Prostate gland (tissue), 2 donors: Measurements from ENCODE around the gene CCL14. TPM values are rescaled to one million over a fixed set of nuclear protein-coding genes. Genes with fewer than 3 reads are reported as not detected.

Experiments used
- DNase-seq: peaks from one replicate; pipeline ENCODE4 v3.0.0-alpha.2; 2019; ENCODE audit warnings: low spot score
- H3K27ac ChIP-seq, 2 donors: fragments of 200-600 bp; sonication (generic); 2 replicates each; pipeline ENCODE4 v1.5.1; 2017 to 2019
- H3K27me3 ChIP-seq: fragments of 200-600 bp; sonication (generic); replicated peaks from 2 replicates; pipeline ENCODE4 v1.5.1; 2019; ENCODE audit not compliant: insufficient read depth
- H3K36me3 ChIP-seq, 2 donors: fragments of 200-600 bp; sonication (generic); 1 replicate in 1 of 2; 2 replicates in 1 of 2; pipeline versions ENCODE4 v1.5.1 to v1.8.1; 2017 to 2019
- H3K4me1 ChIP-seq: fragments of 200-600 bp; sonication (generic); replicated peaks from 2 replicates; pipeline ENCODE4 v1.5.1; 2019
- H3K4me3 ChIP-seq, 2 donors: fragments of 200-600 bp; sonication (generic); 2 replicates each; pipeline ENCODE4 v1.5.1; 2017 to 2019
- H3K9me3 ChIP-seq: fragments of 200-600 bp; sonication (generic); 2 replicates; pipeline ENCODE4 v1.5.1; 2017
- CTCF ChIP-seq, 4 experiments: fragments of 200-600 bp in 2 of 4; fragments of 450-650 bp in 2 of 4; sonication (generic) in 2 of 4; IDR thresholded peaks; 1 replicate in 3 of 4; 2 replicates in 1 of 4; pipeline ENCODE4 v1.5.1; 2016 to 2019; ENCODE audit warnings: antibody characterized with exemption in 4 of 4, mild to moderate bottlenecking in 2 of 4, moderate library complexity in 2 of 4
- POLR2A ChIP-seq: fragments of 450-650 bp; IDR thresholded peaks from one replicate; pipeline ENCODE4 v1.6.1; 2016; ENCODE audit warnings: antibody characterized with exemption, mild to moderate bottlenecking
- POLR2AphosphoS5 ChIP-seq: sonication (generic); formaldehyde crosslinking; IDR thresholded peaks from one replicate; pipeline ENCODE4 v1.6.1; 2017; ENCODE audit warnings: antibody characterized with exemption
- WGBS: methylation state at CpG from one replicate; pipeline ENCODE4 v1.1.5; 2018; 5-methylcytosine and 5-hydroxymethylcytosine counted together
- intact Hi-C: fragments of 100-400 bp; cut with DNase I; formaldehyde crosslinking; loops from one replicate; pipeline ENCODE4 v1.14.2; 2022
- total RNA-seq, 2 donors: library from RNA; depleted of rRNA; stranded (reverse); fragments of >200 nt; gene quantifications; one replicate each; pipeline ENCODE4 v1.1.0, GENCODE V29; 2016

Gene CCL14
- total RNA-seq, 2 donors from 2014 or later = 19.9 to 28.0 TPM

GRCh38 chr17:35991075-35991474 lies 4.5 kb upstream of the CCL14 start:
- 43% methylated on average over 2 of the region's 2 CpGs for WGBS
- no peak overlapping the region for H3K27ac ChIP-seq
- H3K4me1 ChIP-seq = no peaks in the 10 kb centered on the region
- H3K27me3 ChIP-seq = no peaks in the 10 kb centered on the region
- TF ChIP-seq POLR2A (no peak), POLR2AphosphoS5 (no peak), CTCF (IDR thresholded peaks at IDR 0.05) (no peak)
- no peaks in the 10 kb centered on the region for H3K36me3 ChIP-seq
- H3K4me3 ChIP-seq = no peak overlapping the region
- DNase-seq = no peak
- intact Hi-C loops = no loop called here
- no peaks in the 10 kb centered on the region for H3K9me3 ChIP-seq

DNA sequence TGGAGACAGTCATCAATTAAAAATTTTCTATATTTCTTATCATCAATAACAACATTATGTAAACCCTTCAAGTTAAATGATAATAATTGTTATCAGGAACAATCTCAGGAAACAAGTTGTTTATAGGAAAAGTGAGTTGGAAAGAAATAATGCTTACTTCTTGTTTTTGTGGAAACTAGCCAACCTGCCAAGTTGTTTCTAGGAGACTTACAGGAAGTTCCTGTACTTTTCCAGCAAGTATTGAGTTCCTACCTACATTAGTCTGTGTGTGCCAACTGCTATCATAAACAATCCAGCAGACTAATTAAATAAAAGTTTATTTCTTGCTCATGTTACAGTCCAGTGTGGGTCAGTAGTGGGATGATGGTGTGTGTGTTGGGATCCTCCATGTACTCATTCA lies 1.6 kb upstream of the CCL14 start:
- no peak for TF ChIP-seq CTCF (IDR thresholded peaks at IDR 0.05)
- no peak for TF ChIP-seq POLR2A
- TF ChIP-seq POLR2AphosphoS5 = no peak
- Histone ChIP-seq H3K4me3 (no peak overlapping the region), H3K36me3 (no peaks in the 10 kb centered on the region), H3K27me3 (no peaks in the 10 kb centered on the region), H3K27ac (no peak overlapping the region), H3K4me1 (no peaks in the 10 kb centered on the region), H3K9me3 (no peaks in the 10 kb centered on the region)
- intact Hi-C loops = no loop called here
- DNase-seq = no peak

- Histone ChIP-seq H3K4me3 (no peak overlapping the region), H3K4me1 (no peaks in the 10 kb centered on the region), H3K9me3 (no peaks in the 10 kb centered on the region), H3K27me3 (no peaks in the 10 kb centered on the region), H3K36me3 (no peaks in the 10 kb centered on the region), H3K27ac (no peak overlapping the region)
- TF ChIP-seq POLR2A (no peak), CTCF (IDR thresholded peaks at IDR 0.05) (no peak), POLR2AphosphoS5 (no peak)
- DNase-seq = no peak
- intact Hi-C loops = no loop called here
- 97% methylated on average over 6 of the region's 6 CpGs for whole genome bisulfite sequencing
Measured at GRCh38 chr17:35984140-35984539, 2.4 kb downstream of the CCL14 start.

- Histone ChIP-seq H3K4me3 (no peak overlapping the region), H3K4me1 (no peaks in the 10 kb centered on the region), H3K27me3 (no peaks in the 10 kb centered on the region), H3K9me3 (no peaks in the 10 kb centered on the region), H3K36me3 (no peaks in the 10 kb centered on the region), H3K27ac (no peak overlapping the region)
- TF ChIP-seq CTCF (IDR thresholded peaks at IDR 0.05) = no peak
- no peak for TF ChIP-seq POLR2AphosphoS5
- no peak for TF ChIP-seq POLR2A
- 89% methylated on average over 3 of the region's 3 CpGs for WGBS
- intact Hi-C loops = no loop called here
- no peak for DNase-seq
Measured at GRCh38 chr17:35982409-35983191, 3.9 kb downstream of the CCL14 start.

- TF ChIP-seq POLR2A (no peak), CTCF (IDR thresholded peaks at IDR 0.05) (no peak), POLR2AphosphoS5 (no peak)
- intact Hi-C loops = no loop called here
- H3K36me3 ChIP-seq = no peaks in the 10 kb centered on the region
- no peaks in the 10 kb centered on the region for H3K9me3 ChIP-seq
- DNase-seq = no peak
- no peak overlapping the region for H3K4me3 ChIP-seq
- H3K27me3 ChIP-seq = no peaks in the 10 kb centered on the region
- WGBS = 71% methylated on average over 4 of the region's 4 CpGs
- H3K4me1 ChIP-seq = no peaks in the 10 kb centered on the region
- no peak overlapping the region for H3K27ac ChIP-seq
Measured at GRCh38 chr17:35981908-35982330, 4.6 kb downstream of the CCL14 start.
